ENCODE results near the gene TIMM22. TPM values are rescaled to one million over a fixed set of nuclear protein-coding genes. Genes with fewer than 3 reads are reported as not detected.

The TIMM22 gene
- total and polyA plus RNA-seq, 2 donors (not counting 1 experiment from before 2014, with no cell fraction given) = 4.1 to 9.5 TPM

- WGBS (ENCODE audit: insufficient coverage) = 3% methylated on average over 39 of the region's 42 CpGs
- Histone ChIP-seq H3K4me1 (ENCODE audit: control insufficient read depth in 2 of 2, insufficient read depth in 2 of 2, low read length in 2 of 2) (peaks cover 23 to 28% of the 10 kb centered on the region in 2 donors), H3K36me3 (replicated peaks in 1 of 2; ENCODE audit: control extremely low read depth in 1 of 2, control insufficient read depth in 1 of 2, extremely low read depth in 1 of 2, insufficient read depth in 2 of 2, low read length in 1 of 2) (no peaks in the 10 kb centered on the region), H3K4me3 (ENCODE audit: control extremely low read depth in 1 of 5, extremely low read depth in 1 of 5, insufficient read depth in 1 of 5, low read depth in 2 of 5, low read length in 4 of 5) (peak overlapping the region in 4 of 5 experiments; percentile 19 to 57 (median 51)), H2AFZ (ENCODE audit: insufficient read depth, low read depth, low read length, poor library complexity, severe bottlenecking) (peak overlapping the region; percentile 75), H4K20me1 (ENCODE audit: control insufficient read depth, insufficient read depth, low read length, poor library complexity, severe bottlenecking) (no peaks in the 10 kb centered on the region), H3K27me3 (replicated peaks in 1 of 4; ENCODE audit: control extremely low read depth in 1 of 4, control insufficient read depth in 3 of 4, insufficient read depth in 4 of 4, low read length in 3 of 4) (peaks cover 0 to 33% (median 22%) of the 10 kb centered on the region in 4 experiments), H3K79me2 (ENCODE audit: control insufficient read depth, insufficient read depth, low read length) (no peaks in the 10 kb centered on the region), H3K9me3 (ENCODE audit: control extremely low read depth in 1 of 3, control insufficient read depth in 2 of 3, insufficient read depth in 1 of 3, low read length in 2 of 3) (peaks cover 0 to 7% (median 0%) of the 10 kb centered on the region in 3 donors), H3K9ac (ENCODE audit: low read length) (peak overlapping the region; percentile 53), H3K4me2 (replicated peaks; ENCODE audit: low read depth, low read length, poor library complexity, severe bottlenecking) (peak overlapping the region; percentile 91), H3K27ac (ENCODE audit: low read length in 2 of 2) (no peak overlapping the region)
- ChIA-PET POLR2A (interaction anchor here (2.7 kb wide), 1 partner anchor 18 kb away, joined by 23 read pairs; the partner anchor contains the start of gene TIMM22), CTCF (interaction anchor here (0.7 to 2.9 kb wide), 5 partner anchors 18 to 567 kb away, joined by 3 to 36 read pairs (median 5); partner anchors contain the start of gene TIMM22)
- intact Hi-C loops (cut with micrococcal nuclease) = no loop called here
- DNase-seq = no peak
- peaks cover 21% of the 10 kb centered on the region for H3K4me1 Mint-ChIP-seq
- TF ChIP-seq CTCF (IDR thresholded peaks at IDR 0.05) (no peak), EZH2 (IDR thresholded peaks at IDR 0.05; ENCODE audit: borderline replicate concordance, insufficient read depth, low read depth, low read length, poor library complexity, severe bottlenecking) (no peak)
- H3K27ac Mint-ChIP-seq = no peak overlapping the region
- peaks cover 27% of the 10 kb centered on the region for H3K27me3 Mint-ChIP-seq
- no peak overlapping the region for H3K4me3 Mint-ChIP-seq
- no peak for ATAC-seq (ENCODE audit: low read depth)
- no peaks in the 10 kb centered on the region for H3K9me3 Mint-ChIP-seq (ENCODE audit: insufficient read depth)
Measured at GRCh38 chr17:979212-979538, 17.8 kb upstream of the TIMM22 start.
